Testis (tissue), 3 donors: Measurements from ENCODE around the gene GRIN1. TPM values are rescaled to one million over a fixed set of nuclear protein-coding genes. Genes with fewer than 3 reads are reported as not detected.

Experiments
- DNase-seq: peaks from one replicate; pipeline ENCODE4 v3.0.0-alpha.2; 2019
- H3K27ac ChIP-seq, 2 donors: fragments of 200-600 bp; sonication (generic); one replicate each; pipeline ENCODE4 v1.5.1; 2019
- H3K27me3 ChIP-seq: fragments of 200-600 bp; sonication (generic); one replicate; pipeline ENCODE4 v1.5.1; 2019
- H3K36me3 ChIP-seq: fragments of 200-600 bp; sonication (generic); one replicate; pipeline ENCODE4 v1.5.1; 2017; ENCODE audit warnings: low read depth; ENCODE audit errors: missing control alignments
- H3K4me1 ChIP-seq: fragments of 200-600 bp; sonication (generic); one replicate; pipeline ENCODE4 v1.5.1; 2019
- H3K4me3 ChIP-seq, 2 donors: fragments of 200-600 bp; sonication (generic); one replicate each; pipeline ENCODE4 v1.5.1; 2017 to 2019
- H3K9me3 ChIP-seq: fragments of 200-600 bp; sonication (generic); one replicate; pipeline ENCODE4 v1.5.1; 2017
- CTCF ChIP-seq, 3 experiments: fragments of 450-650 bp in 2 of 3; fragments of 200-600 bp in 1 of 3; sonication (generic) in 1 of 3; IDR thresholded peaks; one replicate each; pipeline ENCODE4 v1.5.1; 2016 to 2019; ENCODE audit warnings: antibody characterized with exemption in 3 of 3, mild to moderate bottlenecking in 2 of 3, moderate library complexity in 1 of 3
- POLR2A ChIP-seq: fragments of 450-650 bp; IDR thresholded peaks from one replicate; pipeline ENCODE4 v1.6.1; 2017; ENCODE audit warnings: antibody characterized with exemption, mild to moderate bottlenecking, moderate library complexity
- WGBS, 2 donors: methylation state at CpG; one replicate each; pipeline ENCODE4 v1.1.5; 2018; 5-methylcytosine and 5-hydroxymethylcytosine counted together
- intact Hi-C: fragments of 100-400 bp; cut with DNase I; formaldehyde crosslinking; loops from one replicate; pipeline ENCODE4 v1.15.1; 2023; ENCODE audit warnings: low total_unique reads
- polyA plus RNA-seq: library from polyadenylated mRNA; stranded (reverse); fragments of 350-450 nt; fragmentation: Illumina TruSeq; extraction: RNeasy Lipid Tissue Mini Kit (QIAGEN cat#74804); gene quantifications from one replicate; pipeline ENCODE4 v1.2.3, GENCODE V29; 2014; ENCODE audit warnings: low read depth, low replicate concordance; ENCODE audit not compliant: insufficient read depth
- total RNA-seq, 2 donors: library from RNA; depleted of rRNA; stranded (reverse); fragments of >200 nt; gene quantifications; one replicate each; pipeline ENCODE4 v1.2.3, GENCODE V29; 2016

GRIN1 gene
- total and polyA plus RNA-seq, 3 donors from 2014 or later: 0.79 to 3.8 (median 1.5) TPM

GRCh38 chr9:137165250-137165836 is 26.4 kb downstream of the GRIN1 start:
- DNase-seq: no peak
- Histone ChIP-seq H3K4me3 (no peak overlapping the region), H3K27ac (no peak overlapping the region), H3K4me1 (peaks cover 21% of the 10 kb centered on the region), H3K9me3 (no peaks in the 10 kb centered on the region), H3K36me3 (no peaks in the 10 kb centered on the region), H3K27me3 (no peaks in the 10 kb centered on the region)
- intact Hi-C loops: no loop called here
- TF ChIP-seq CTCF (IDR thresholded peaks at IDR 0.05) (no peak), POLR2A (no peak)
- 85% methylated on average over 32 of the region's 32 CpGs for WGBS, 2 donors

DNA sequence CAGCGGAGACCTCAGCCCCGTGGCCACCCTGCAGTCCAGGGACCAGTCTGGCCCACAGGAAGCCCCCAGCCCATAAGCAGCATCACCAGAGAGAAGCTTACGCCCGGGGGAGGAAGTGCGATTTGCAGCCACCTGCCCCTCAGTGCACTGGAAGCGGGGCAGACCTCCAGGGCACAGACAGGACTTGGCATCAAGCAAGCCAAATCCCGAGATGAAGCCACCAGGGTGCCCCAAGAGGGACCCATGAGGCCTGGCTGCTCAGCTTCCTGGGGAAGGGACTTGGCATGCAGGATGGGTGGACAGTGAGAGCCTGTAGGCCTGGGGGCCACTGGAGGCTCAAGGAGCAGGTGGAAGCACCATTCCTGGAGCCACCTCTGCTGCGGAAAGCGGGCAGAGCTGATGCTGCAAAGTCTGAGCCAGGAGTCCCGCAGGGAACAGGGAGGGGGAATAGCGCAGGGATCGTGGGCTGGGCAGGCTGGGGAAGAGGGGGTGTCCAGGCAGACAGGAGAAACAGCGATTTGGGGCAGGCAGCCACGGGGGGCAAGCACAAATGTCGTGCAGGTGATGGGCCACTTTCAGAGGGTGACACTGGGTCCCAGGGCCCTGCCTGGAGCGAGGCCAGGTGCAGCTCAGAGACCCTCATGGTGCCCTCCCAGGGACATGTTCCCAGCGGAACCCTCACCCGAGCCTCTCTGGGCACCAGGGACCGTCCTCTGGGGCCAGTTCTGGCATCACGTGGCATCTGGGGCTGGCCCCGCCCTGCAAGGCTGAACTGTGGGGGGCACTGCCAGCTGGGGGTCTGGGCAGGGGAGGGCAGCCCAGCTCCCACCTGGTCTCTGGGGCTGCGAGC is 27.7 kb downstream of the GRIN1 start:
- TF ChIP-seq CTCF (IDR thresholded peaks at IDR 0.05) (no peak), POLR2A (no peak)
- H3K36me3 ChIP-seq: no peaks in the 10 kb centered on the region
- intact Hi-C loops: no loop called here
- H3K4me3 ChIP-seq: no peak overlapping the region
- H3K4me1 ChIP-seq: peaks cover 21% of the 10 kb centered on the region
- no peaks in the 10 kb centered on the region for H3K27me3 ChIP-seq
- H3K27ac ChIP-seq: no peak overlapping the region
- WGBS, 2 donors: 73 to 76% methylated on average over 12 to 22 of the region's 22 CpGs
- DNase-seq: no peak
- H3K9me3 ChIP-seq: no peaks in the 10 kb centered on the region

DNA sequence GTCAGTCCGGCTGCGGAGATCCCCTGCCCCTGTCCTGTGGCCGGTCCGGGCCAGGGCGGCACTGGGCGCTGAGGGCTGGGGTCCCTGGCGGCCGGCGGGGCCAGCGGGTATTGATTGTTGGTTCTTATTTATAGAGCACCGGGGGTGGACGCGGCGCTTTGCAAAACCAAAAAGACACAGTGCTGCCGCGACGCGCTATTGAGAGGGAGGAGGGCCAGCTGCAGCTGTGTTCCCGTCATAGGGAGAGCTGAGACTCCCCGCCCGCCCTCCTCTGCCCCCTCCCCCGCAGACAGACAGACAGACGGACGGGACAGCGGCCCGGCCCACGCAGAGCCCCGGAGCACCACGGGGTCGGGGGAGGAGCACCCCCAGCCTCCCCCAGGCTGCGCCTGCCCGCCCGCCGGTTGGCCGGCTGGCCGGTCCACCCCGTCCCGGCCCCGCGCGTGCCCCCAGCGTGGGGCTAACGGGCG is 28.4 kb downstream of the GRIN1 start:
- no peaks in the 10 kb centered on the region for H3K27me3 ChIP-seq
- TF ChIP-seq CTCF (IDR thresholded peaks at IDR 0.05): no peak
- TF ChIP-seq POLR2A: no peak
- no peaks in the 10 kb centered on the region for H3K36me3 ChIP-seq
- H3K4me3 ChIP-seq: no peak overlapping the region
- peaks cover 21% of the 10 kb centered on the region for H3K4me1 ChIP-seq
- H3K27ac ChIP-seq: no peak overlapping the region
- H3K9me3 ChIP-seq: no peaks in the 10 kb centered on the region
- no peak for DNase-seq
- intact Hi-C loops: no loop called here
- 19 to 36% methylated on average over 9 to 30 of the region's 44 CpGs for WGBS, 2 donors

DNA sequence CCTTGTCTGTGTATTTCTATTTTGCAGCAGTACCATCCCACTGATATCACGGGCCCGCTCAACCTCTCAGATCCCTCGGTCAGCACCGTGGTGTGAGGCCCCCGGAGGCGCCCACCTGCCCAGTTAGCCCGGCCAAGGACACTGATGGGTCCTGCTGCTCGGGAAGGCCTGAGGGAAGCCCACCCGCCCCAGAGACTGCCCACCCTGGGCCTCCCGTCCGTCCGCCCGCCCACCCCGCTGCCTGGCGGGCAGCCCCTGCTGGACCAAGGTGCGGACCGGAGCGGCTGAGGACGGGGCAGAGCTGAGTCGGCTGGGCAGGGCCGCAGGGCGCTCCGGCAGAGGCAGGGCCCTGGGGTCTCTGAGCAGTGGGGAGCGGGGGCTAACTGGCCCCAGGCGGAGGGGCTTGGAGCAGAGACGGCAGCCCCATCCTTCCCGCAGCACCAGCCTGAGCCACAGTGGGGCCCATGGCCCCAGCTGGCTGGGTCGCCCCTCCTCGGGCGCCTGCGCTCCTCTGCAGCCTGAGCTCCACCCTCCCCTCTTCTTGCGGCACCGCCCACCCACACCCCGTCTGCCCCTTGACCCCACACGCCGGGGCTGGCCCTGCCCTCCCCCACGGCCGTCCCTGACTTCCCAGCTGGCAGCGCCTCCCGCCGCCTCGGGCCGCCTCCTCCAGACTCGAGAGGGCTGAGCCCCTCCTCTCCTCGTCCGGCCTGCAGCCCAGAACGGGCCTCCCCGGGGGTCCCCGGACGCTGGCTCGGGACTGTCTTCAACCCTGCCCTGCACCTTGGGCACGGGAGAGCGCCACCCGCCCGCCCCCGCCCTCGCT is 29.0 kb downstream of the GRIN1 start:
- Histone ChIP-seq H3K27me3 (no peaks in the 10 kb centered on the region), H3K9me3 (no peaks in the 10 kb centered on the region), H3K4me3 (peak overlapping the region; percentile 26 to 38), H3K4me1 (peaks cover 20% of the 10 kb centered on the region), H3K36me3 (no peaks in the 10 kb centered on the region), H3K27ac (no peak overlapping the region)
- DNase-seq: no peak
- 0 to 2% methylated on average over 1 to 46 of the region's 57 CpGs for WGBS, 2 donors
- intact Hi-C loops: no loop called here
- TF ChIP-seq POLR2A (no peak), CTCF (IDR thresholded peaks at IDR 0.05) (no peak)
